ENCODE results near the gene ADCY2. TPM values are rescaled to one million over a fixed set of nuclear protein-coding genes. Genes with fewer than 3 reads are reported as not detected.

Gene ADCY2
- total and polyA plus RNA-seq, 9 of the 15 experiments (the other 6 are each of a cell fraction or from before 2014, with no cell fraction given), result 0.01 to 0.15 (median 0.03) TPM; not detected in 5

DNA sequence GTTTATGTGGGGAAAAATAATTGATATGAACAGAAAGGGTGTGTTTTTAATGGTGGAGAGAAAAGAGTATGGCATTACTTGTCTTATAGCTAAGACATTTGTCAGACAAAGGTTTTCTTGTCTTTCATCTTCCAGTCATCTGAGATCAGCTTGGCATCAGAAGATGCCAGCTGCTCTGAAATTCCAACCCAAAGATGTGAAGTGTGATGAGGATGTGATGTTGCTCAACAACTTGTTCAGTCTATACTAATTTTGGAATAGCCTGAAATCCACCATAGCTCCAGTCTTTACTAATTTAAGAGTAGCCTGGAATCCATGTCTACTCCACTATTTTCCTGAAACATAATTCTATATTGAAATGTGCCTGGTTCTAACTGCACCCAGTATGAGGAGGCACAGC lies 272.7 kb downstream of the ADCY2 start (continued):
- TF ChIP-seq, protein P1, sequence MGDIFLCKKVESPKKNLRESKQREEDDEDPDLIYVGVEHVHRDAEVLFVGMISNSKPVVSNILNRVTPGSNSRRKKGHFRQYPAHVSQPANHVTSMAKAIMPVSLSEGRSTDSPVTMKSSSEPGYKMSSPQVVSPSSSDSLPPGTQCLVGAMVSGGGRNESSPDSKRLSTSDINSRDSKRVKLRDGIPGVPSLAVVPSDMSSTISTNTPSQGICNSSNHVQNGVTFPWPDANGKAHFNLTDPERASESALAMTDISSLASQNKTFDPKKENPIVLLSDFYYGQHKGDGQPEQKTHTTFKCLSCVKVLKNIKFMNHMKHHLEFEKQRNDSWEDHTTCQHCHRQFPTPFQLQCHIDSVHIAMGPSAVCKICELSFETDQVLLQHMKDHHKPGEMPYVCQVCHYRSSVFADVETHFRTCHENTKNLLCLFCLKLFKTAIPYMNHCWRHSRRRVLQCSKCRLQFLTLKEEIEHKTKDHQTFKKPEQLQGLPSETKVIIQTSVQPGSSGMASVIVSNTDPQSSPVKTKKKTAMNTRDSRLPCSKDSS (IDR thresholded peaks at IDR 0.05; ENCODE audit: low read depth, partially characterized antibody), result no peak
- no peak for TF ChIP-seq RFX5 (IDR thresholded peaks at IDR 0.05; ENCODE audit: low read depth, low read length)
- TF ChIP-seq, protein P2, sequence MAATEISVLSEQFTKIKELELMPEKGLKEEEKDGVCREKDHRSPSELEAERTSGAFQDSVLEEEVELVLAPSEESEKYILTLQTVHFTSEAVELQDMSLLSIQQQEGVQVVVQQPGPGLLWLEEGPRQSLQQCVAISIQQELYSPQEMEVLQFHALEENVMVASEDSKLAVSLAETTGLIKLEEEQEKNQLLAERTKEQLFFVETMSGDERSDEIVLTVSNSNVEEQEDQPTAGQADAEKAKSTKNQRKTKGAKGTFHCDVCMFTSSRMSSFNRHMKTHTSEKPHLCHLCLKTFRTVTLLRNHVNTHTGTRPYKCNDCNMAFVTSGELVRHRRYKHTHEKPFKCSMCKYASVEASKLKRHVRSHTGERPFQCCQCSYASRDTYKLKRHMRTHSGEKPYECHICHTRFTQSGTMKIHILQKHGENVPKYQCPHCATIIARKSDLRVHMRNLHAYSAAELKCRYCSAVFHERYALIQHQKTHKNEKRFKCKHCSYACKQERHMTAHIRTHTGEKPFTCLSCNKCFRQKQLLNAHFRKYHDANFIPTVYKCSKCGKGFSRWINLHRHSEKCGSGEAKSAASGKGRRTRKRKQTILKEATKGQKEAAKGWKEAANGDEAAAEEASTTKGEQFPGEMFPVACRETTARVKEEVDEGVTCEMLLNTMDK (IDR thresholded peaks at IDR 0.05; ENCODE audit: borderline replicate concordance, insufficient read depth, low read depth, low read length, poor library complexity, severe bottlenecking), result no peak

DNA sequence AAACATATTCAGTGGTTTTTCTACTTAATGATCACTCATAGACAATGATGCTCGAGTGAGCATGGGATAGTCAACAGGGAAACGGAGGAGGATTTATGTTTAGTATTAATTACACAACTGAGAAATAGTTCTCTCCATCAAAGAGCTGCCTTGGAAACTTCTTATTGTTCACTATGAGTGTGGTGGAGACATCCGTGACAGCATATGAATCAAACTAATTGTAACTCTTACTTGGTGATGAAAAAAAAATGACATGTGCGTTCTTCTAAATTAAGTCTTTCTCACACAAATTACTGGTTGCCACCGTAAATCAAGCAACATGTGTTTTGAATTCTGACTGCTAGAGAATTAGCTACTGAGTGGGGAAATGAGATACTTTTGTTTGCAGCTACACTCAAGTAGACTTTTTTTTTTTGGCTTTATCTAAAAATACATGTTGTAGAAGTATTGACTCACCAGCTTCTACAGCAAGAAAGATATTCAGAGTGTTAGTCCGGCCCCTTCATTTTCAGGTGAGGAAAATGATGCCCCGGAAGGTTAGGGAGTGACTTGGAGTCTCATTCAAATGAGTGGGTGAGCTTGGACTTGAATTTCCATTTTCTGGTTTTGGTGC lies 275.5 kb downstream of the ADCY2 start:
- H3K9ac ChIP-seq (ENCODE audit: insufficient read depth in 1 of 2, low read depth in 2 of 2, low read length in 2 of 2), result no peak overlapping the region
- H3K79me2 ChIP-seq (ENCODE audit: control insufficient read depth, insufficient read depth, low read length), result no peaks in the 10 kb centered on the region
- DNase-seq (ENCODE audit: extremely low read depth in 1 of 4, low spot score in 3 of 4) (no peak), ATAC-seq (no peak), FAIRE-seq (no peak)
- H4K20me1 ChIP-seq (replicated peaks; ENCODE audit: control insufficient read depth, insufficient read depth, low read length), result no peaks in the 10 kb centered on the region
- TF ChIP-seq NCOA1 (IDR thresholded peaks at IDR 0.05; ENCODE audit: low read depth), result no peak
- TF ChIP-seq, protein P3, sequence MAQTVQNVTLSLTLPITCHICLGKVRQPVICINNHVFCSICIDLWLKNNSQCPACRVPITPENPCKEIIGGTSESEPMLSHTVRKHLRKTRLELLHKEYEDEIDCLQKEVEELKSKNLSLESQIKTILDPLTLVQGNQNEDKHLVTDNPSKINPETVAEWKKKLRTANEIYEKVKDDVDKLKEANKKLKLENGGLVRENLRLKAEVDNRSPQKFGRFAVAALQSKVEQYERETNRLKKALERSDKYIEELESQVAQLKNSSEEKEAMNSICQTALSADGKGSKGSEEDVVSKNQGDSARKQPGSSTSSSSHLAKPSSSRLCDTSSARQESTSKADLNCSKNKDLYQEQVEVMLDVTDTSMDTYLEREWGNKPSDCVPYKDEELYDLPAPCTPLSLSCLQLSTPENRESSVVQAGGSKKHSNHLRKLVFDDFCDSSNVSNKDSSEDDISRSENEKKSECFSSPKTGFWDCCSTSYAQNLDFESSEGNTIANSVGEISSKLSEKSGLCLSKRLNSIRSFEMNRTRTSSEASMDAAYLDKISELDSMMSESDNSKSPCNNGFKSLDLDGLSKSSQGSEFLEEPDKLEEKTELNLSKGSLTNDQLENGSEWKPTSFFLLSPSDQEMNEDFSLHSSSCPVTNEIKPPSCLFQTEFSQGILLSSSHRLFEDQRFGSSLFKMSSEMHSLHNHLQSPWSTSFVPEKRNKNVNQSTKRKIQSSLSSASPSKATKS (CRISPR knock-in tag; IDR thresholded peaks at IDR 0.05), result no peak
- no peak for TF ChIP-seq ZNF175 (CRISPR knock-in tag; IDR thresholded peaks at IDR 0.05; ENCODE audit: low read depth)
- no peak for TF ChIP-seq ZBED1 (IDR thresholded peaks at IDR 0.05)
- TF ChIP-seq RBM34 (IDR thresholded peaks at IDR 0.05; ENCODE audit: borderline replicate concordance, insufficient read depth, low read length), result no peak
- intact Hi-C loops (cut with micrococcal nuclease) (no loop called here), in situ Hi-C loops (cut with MboI) (no loop called here)
- no peak overlapping the region for H3K27ac ChIP-seq (ENCODE audit: extremely low read depth, low read depth, low read length)
- POLR2A ChIA-PET, result no interaction called here
- no peak overlapping the region for H3K4me3 ChIP-seq
- BruUV-seq (replicated peaks), result no TSS peak
- 0% methylated on average over 7 of the region's 7 CpGs for WGBS (ENCODE audit: insufficient coverage, low coverage, missing lambda C conversion rate)
- no peaks in the 10 kb centered on the region for H3K36me3 ChIP-seq (ENCODE audit: control insufficient read depth, insufficient read depth, low read length)
- H3K27me3 ChIP-seq (ENCODE audit: control insufficient read depth in 2 of 2, insufficient read depth in 2 of 2, low read length in 2 of 2), result peaks cover 5 to 7% of the 10 kb centered on the region in 2 experiments; a peak in 3 of 5 replicates
- no peaks in the 10 kb centered on the region for H3K9me3 ChIP-seq (replicated peaks; ENCODE audit: control insufficient read depth, insufficient read depth, low read depth, low read length)
- H2AFZ ChIP-seq (ENCODE audit: low read depth, low read length), result no peak overlapping the region
- no peak overlapping the region for H3K4me2 ChIP-seq (ENCODE audit: insufficient read depth, low read length)
- H3K4me1 ChIP-seq (replicated peaks in 1 of 2; ENCODE audit: control insufficient read depth in 2 of 2, insufficient read depth in 2 of 2, low read length in 2 of 2), result no peaks in the 10 kb centered on the region
- CTCF ChIA-PET (ENCODE audit: low intra/inter-chr PET ratio), result interaction anchor here (0.7 kb wide), 1 partner anchor 147 kb away, joined by 3 read pairs; no protein-coding TSS in a partner anchor
- H3K9me1 ChIP-seq (ENCODE audit: control insufficient read depth, insufficient read depth, low read length), result no peaks in the 10 kb centered on the region

Measured in K562 (cell line).